GM18520 (cell line): ENCODE data around the gene PFN3.
A peak's percentile ranks its signal among the peaks of the same experiment; 100 is the strongest.
"Not testable (repeated sequence)": the region's sequence is repeated elsewhere in the genome, so short reads cannot be mapped to it uniquely, and the experiment has no call there.

Source experiments
- ATAC-seq: cut with Tn5 transposase; IDR thresholded peaks from one replicate; pipeline ENCODE4 v1.9.1; 2021; ENCODE audit not compliant: unreplicated experiment

PFN3 gene

GRCh38 chr5:177362610-177363507 lies 37.6 kb downstream of the PFN3 start:
- ATAC-seq = no peak

- no peak for ATAC-seq
Observed at GRCh38 chr5:177362292-177362609, 38.2 kb downstream of the PFN3 start.

- ATAC-seq = no peak
Observed at GRCh38 chr5:177361418-177362291, 38.8 kb downstream of the PFN3 start.

DNA sequence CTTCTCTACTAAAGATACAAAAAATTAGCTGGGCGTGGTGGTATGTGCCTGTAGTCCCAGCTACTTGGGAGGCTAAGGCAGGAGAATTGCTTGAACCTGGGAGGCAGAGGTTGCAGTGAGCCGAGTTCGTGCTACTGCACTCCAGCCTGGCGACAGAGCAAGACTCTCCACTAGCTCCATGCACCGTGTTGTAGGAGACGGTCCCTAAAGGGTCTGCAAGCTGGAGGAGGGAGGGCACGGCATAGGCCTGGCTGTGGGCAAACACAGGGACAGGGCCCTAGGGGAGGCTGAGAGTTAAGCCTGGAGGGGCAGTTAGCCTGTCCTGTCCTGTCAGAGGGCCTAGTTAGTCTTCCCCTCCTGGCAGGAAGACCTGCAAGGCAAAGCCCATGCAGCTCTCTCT lies 39.7 kb downstream of the PFN3 start:
- ATAC-seq = not testable (repeated sequence)

- no peak for ATAC-seq
Observed at GRCh38 chr5:177359860-177360259, 40.6 kb downstream of the PFN3 start.

DNA sequence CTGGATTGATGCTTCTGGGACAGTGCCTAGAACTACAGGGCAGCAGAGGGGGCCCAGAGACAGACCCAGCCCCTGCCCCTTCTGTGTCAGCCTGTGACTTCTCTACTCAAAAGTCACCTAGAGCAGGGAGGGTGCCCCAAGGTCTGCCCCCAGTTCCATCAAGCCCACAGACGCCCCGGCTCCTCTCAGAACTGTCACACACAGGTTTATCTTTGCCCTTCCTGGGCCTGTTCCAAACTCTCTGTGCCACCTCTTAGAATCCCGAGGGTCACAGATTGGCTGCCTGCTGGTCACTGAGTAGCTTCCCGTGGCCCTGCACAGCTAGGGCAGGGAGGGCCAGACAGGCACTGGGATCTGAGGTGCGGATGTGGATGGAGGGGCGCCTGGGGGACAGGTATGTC lies 41.0 kb downstream of the PFN3 start:
- no peak for ATAC-seq

- no peak for ATAC-seq
Observed at GRCh38 chr5:177358370-177358819, 42.1 kb downstream of the PFN3 start.

DNA sequence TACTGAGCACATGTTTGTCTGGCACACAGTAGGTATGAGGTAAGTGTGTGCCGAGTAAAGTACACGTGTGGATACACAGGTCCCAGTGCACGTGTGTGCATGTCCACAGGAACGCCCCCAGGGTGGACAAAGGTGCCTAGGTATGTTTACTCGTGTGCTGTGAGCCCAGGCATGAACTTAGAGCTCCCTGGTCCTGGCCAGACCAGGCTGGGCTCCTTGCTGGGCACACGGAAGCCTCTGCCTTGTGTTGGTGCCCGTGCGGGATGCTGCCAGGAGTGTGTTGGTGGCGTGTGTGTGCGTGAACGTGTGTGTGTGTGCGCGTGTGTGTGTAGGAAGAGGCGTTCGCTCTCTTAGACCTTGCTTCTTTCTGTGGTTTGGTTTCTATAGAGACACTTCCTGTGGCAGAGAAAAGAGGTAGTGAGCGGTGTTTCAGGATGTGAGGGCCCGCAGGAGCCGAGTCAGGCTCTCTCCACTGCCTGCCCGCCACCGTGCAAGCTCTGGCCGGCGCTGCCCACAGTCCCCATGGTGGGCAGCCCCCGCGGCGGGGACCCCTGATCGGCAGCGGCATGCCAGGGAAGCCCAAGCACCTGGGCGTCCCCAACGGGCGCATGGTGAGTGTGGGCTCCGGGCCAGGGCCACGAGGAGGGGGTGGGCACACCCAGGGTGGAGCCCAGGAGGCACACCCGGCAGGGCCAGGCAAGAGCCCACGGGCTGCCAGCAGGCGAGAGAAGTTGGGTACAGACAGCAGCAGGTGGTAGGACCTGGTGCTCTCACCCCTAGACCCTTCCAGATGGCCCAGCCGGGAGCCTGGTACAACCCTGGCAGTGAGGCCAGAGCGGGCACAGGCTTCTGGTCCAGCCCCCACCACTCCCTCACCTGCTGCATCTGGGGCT lies 42.8 kb downstream of the PFN3 start, which contains the start of gene RGS14:
RGS14 (plus strand) TSS at position 466 of the 893 bp plus-strand sequence; CDS start at position 567, 101 bp downstream.
- ATAC-seq = peak; percentile 84

- no peak for ATAC-seq
Observed at GRCh38 chr5:177357146-177357458, 43.4 kb downstream of the PFN3 start.

GRCh38 chr5:177356746-177357145 lies 43.7 kb downstream of the PFN3 start:
- ATAC-seq = no peak

- ATAC-seq = no peak
Observed at GRCh38 chr5:177355868-177356168, 44.6 kb downstream of the PFN3 start.

DNA sequence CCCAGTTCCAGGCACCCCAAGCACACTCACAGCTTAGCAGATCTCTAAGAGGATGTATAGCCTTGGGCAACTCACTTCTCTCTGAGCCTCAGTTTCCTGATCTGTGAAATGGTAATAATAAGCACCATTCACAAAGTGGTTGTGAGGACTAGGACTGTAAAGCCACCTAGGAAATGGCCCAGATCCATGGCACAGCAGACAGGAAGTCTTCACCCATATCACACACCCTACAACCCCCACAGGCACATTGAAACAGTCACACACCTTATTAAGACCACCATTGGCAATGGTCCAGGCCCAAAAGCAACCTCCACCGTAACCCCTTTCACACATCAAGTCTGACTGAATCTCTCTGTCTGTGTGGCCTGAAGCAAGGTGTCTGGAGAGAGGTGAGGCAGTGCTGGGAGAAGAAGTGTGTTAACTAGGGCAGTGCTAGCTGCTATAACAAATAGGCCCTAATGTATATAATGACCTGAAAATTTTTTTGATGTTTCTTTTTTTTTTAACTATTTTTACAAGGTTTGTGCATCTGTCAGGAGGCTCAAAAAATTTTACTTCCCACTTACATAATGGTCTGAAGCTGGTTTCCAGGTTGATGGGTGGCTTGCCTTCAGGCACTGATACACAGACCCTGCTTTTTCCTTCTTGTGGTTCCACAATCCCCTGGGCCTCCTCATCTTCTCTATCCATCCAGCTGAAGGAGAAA lies 45.1 kb downstream of the PFN3 start:
- ATAC-seq = no peak

DNA sequence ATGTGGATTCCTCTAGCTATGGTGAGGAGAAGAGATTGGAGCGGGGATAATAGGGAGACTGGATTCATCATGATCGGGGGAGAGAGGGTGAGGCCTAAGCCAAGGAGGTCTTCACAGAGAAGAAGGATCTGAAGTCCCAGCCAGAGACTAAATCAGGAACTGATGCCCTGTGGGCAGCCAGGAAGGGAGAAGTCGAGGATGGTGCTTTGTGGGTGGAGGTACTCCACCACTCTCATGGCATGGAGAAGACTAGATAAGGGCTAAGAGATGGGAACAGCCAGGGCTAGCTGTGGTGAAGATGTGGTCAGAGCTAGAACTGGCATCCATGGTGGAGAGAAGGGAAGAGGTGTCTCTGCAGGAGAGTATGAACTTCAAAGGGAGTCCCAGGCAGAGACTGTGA lies 45.8 kb downstream of the PFN3 start:
- no peak for ATAC-seq

DNA sequence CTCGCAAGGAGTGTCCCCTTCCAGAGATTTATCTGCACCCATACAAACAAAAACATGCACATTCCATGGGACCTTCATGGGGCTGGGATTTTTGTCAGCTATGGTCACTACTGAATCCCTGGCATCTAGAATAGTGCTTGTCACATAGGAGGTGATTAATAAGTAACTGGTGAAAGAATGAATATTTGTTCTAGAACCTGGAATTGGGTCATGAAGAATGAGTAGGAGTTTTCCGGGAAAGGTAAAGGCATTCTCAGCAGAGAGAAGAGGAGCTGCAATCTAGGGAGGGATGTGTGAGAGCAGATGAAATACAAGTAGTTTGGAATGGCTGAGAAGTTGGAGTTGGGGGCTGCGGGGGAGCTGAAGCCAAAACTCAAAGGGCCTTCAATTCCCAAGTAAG lies 46.2 kb downstream of the PFN3 start:
- no peak for ATAC-seq

DNA sequence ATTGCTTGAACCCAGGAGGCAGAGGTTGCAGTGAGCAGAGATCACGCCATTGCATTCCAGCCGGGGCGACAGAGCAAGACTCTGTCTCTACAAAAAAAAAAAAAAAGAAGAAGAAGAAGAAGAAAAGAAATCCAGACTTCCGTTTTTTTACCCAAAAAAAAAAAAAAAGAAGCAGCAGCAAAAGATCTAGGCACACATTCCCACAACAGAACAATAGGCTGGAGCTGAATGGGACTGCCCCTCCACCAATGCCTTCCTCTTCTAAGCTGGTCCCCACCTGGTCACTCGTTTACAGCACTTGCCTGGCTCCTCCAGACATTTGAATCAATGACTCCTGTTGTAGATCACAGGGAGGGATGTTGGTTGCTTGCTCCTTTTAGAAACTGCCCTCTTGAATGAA lies 47.4 kb downstream of the PFN3 start:
- ATAC-seq = no peak

DNA sequence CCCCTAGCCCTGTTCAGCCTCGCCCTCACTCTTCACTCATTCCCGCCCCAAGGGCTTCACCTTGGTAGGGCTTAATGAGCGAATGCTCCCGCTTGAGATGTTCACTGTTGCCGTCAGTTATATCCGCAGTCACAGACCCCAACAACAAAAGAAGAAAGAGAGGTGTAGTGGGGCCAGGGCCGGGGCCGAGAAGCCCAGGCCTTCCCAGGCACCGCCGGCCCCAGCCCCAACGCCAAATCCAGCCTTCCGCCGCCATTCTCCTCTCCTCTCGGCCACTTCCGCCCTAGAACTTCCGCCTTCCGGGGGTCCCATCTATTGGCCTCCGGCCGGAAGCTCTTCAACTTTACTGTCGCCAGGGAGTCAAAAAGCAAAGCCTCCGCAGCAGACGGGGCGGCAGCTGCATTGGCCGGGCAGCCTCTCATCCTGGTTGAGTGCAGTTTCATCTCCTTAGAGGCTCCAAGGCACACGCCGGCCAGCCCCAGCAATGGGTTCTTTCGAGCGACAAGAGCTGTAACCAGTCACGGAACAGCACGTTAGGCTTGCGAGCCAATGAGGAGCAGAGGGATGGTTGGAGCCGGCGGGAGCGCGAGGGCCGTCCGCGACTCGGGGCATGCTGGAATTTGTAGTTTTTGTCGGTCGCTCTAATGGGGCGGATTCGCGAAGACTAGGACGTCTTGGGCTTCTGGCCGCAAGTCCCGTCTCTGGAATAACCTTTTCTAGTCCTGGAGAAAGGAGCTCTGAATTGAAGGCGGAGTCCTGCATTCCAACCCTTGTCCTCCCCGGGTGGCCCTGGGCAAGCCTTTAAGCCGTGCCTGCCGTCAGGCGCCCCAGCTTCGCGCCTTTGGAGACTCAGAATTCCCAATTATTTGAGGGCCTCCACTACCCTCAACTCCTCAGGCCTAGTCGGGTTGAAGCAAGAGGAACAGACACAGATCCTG lies 48.8 kb downstream of the PFN3 start, which contains the start of gene LMAN2:
LMAN2 (minus strand) TSS at position 277 of the 938 bp plus-strand sequence; CDS start at position 256, 21 bp downstream.
- peak; percentile 92 for ATAC-seq

- ATAC-seq = no peak
Observed at GRCh38 chr5:177350776-177351391, 49.6 kb downstream of the PFN3 start.
